Mammary epithelial cell (primary cell): ENCODE data around the gene MRRF.

Source experiments
- EZH2 ChIP-seq: IDR thresholded peaks from 2 replicates; pipeline ENCODE4 v1.6.1; 2012; ENCODE audit warnings: low read length, inconsistent platforms, borderline replicate concordance
- TF ChIP-seq, protein P1 (sequence below), 2 donors: IDR thresholded peaks in 1 of 2; conservative IDR thresholded peaks in 1 of 2; 2 replicates each; pipeline ENCODE4 v1.5.1; 2011 to 2012; ENCODE audit warnings: inconsistent platforms in 2 of 2, low read length in 2 of 2, mild to moderate bottlenecking in 2 of 2, control low read depth in 1 of 2, low read depth in 1 of 2; ENCODE audit not compliant: insufficient read depth in 1 of 2; ENCODE audit errors: extremely low read depth in 1 of 2

DNA sequence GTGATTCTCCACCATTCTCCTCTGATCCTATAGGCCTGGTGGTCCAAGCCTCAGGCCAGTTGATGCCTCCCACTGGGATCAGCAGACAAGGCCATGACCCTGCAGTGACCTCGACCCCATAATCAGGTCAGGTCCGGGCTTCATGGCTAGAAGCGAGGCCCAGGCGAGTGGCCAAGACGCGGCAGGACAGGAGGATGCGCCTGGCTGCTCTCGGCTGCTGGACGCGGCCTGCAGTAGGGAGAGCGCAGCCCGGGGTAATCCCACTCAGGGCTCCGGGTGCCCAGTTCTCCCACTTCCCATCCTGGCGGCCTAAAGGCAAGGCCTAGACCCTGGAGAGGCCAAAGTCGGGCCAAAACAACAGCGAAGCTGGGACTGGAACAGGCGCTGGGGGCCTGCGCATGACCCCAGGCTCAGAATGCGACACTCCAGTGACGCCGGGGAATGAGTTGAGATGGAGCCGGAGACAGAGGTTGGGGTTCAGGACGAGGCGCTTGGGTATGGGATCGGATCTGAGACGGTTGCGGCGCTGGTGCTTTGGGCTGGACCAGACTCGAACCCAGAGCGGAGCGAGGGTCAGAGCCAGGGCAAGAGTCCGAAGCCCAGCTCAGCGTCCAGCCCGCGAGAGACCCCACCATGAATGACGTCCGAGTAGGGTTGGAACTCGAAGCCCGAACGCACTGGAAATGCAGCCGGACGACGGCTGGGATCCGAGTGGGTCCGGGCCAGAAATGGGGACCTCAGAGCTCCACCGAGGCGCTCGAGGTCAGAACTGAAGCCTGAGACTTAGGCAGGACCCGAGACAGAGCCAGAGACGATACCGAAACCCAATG is 39.2 kb upstream of the MRRF start:
- TF ChIP-seq, protein P1, sequence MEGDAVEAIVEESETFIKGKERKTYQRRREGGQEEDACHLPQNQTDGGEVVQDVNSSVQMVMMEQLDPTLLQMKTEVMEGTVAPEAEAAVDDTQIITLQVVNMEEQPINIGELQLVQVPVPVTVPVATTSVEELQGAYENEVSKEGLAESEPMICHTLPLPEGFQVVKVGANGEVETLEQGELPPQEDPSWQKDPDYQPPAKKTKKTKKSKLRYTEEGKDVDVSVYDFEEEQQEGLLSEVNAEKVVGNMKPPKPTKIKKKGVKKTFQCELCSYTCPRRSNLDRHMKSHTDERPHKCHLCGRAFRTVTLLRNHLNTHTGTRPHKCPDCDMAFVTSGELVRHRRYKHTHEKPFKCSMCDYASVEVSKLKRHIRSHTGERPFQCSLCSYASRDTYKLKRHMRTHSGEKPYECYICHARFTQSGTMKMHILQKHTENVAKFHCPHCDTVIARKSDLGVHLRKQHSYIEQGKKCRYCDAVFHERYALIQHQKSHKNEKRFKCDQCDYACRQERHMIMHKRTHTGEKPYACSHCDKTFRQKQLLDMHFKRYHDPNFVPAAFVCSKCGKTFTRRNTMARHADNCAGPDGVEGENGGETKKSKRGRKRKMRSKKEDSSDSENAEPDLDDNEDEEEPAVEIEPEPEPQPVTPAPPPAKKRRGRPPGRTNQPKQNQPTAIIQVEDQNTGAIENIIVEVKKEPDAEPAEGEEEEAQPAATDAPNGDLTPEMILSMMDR (conservative IDR thresholded peaks at IDR 0.05 in 1 of 2, IDR thresholded peaks at IDR 0.05 in 1 of 2; ENCODE audit: extremely low read depth in 1 of 2, insufficient read depth in 1 of 2, low read depth in 1 of 2, low read length in 2 of 2): no peak
- TF ChIP-seq EZH2: no peak
